HepG2 (cell line): ENCODE data around the gene SYNPO. TPM values are rescaled to one million over a fixed set of nuclear protein-coding genes. Genes with fewer than 3 reads are reported as not detected.
A peak's percentile ranks its signal among the peaks of the same experiment; 100 is the strongest.

Source experiments
- ATAC-seq: fragments of 200-7000 bp; cut with Tn5 transposase; 3 replicates; pipeline ENCODE4 v1.9.1; 2020; ENCODE audit warnings: mild to moderate bottlenecking, moderate library complexity
- BruUV-seq: library from RNA; stranded (reverse); fragments of 400-500 nt; replicated peaks from 2 replicates; lab custom pipeline; 2021; lab: Mats Ljungman, UMichigan
- CTCF ChIA-PET: fragments of 300-600 bp; formaldehyde crosslinking; extraction: SDS; loops from one replicate; lab custom pipeline; 2021; ENCODE audit warnings: low total read pairs, inconsistent platforms, low intra/inter-chr PET ratio; lab: Yijun Ruan, JAX
- POLR2A ChIA-PET: fragments of 350-600 bp; sonication (Branson Sonifier 250); formaldehyde crosslinking; loops from one replicate; lab custom pipeline; 2020; ENCODE audit warnings: antibody characterized with exemption, inconsistent platforms; lab: Yijun Ruan, JAX
- DNase-seq: peaks from one replicate; pipeline ENCODE4 v3.0.0-alpha.2; 2015; ENCODE audit warnings: low spot score
- FAIRE-seq: peaks from 3 replicates; lab custom pipeline; 2011; peaks lifted over from hg19 to GRCh38; lab: Jason Lieb, UNC
- H2AFZ ChIP-seq: one replicate; pipeline ENCODE4 v1.6.1; 2011; ENCODE audit warnings: low read length, inconsistent platforms
- H3K27ac ChIP-seq: fragments of 300-600 bp; 3 replicates; pipeline ENCODE4 v1.8.0; 2011; ENCODE audit warnings: mixed run types, mild to moderate bottlenecking, mixed read lengths, low read length, inconsistent platforms; ENCODE audit not compliant: insufficient read depth; ENCODE audit errors: extremely low read length
- H3K27me3 ChIP-seq, 2 experiments: fragments of 200-600 bp in 1 of 2; 2 replicates in 1 of 2; 3 replicates in 1 of 2; pipeline versions ENCODE4 v1.6.0 to v1.8.0; 2011; ENCODE audit warnings: low read length in 2 of 2, mild to moderate bottlenecking in 2 of 2, moderate library complexity in 2 of 2, inconsistent platforms in 1 of 2; ENCODE audit not compliant: insufficient read depth in 2 of 2, control insufficient read depth in 1 of 2
- H3K36me3 ChIP-seq, 2 experiments: fragments of 200-600 bp in 1 of 2; replicated peaks in 1 of 2; 2 replicates in 1 of 2; 3 replicates in 1 of 2; pipeline versions ENCODE4 v1.5.1 to v1.8.0; 2011; ENCODE audit warnings: low read length in 2 of 2, inconsistent platforms in 1 of 2; ENCODE audit not compliant: insufficient read depth in 2 of 2, control insufficient read depth in 1 of 2
- H3K4me1 ChIP-seq: 2 replicates; pipeline ENCODE4 v1.5.1; 2012; ENCODE audit warnings: low read length, inconsistent platforms; ENCODE audit not compliant: insufficient read depth
- H3K4me2 ChIP-seq: 2 replicates; pipeline ENCODE4 v1.6.0; 2011; ENCODE audit warnings: low read depth, low read length, inconsistent platforms
- H3K4me3 ChIP-seq, 3 experiments: fragments of 200-600 bp in 1 of 3; sonication (generic), shearing (Covaris generic) in 1 of 3; replicated peaks in 1 of 3; 2 replicates each; pipeline ENCODE4 v1.5.1; 2011 to 2016; ENCODE audit warnings: low read length in 3 of 3, inconsistent platforms in 2 of 3, low read depth in 2 of 3, mild to moderate bottlenecking in 2 of 3, control low read depth in 1 of 3, mixed read lengths in 1 of 3; ENCODE audit not compliant: insufficient read depth in 1 of 3
- H3K79me2 ChIP-seq: one replicate; pipeline ENCODE4 v1.6.1; 2011; ENCODE audit warnings: low read length, inconsistent platforms; ENCODE audit not compliant: insufficient read depth
- H3K9ac ChIP-seq: 2 replicates; pipeline ENCODE4 v1.6.0; 2011; ENCODE audit warnings: mild to moderate bottlenecking, low read depth, low read length, inconsistent platforms; ENCODE audit not compliant: insufficient read depth
- H3K9me3 ChIP-seq: 2 replicates; pipeline ENCODE4 v1.5.1; 2012; ENCODE audit warnings: mild to moderate bottlenecking, low read length
- H4K20me1 ChIP-seq: 2 replicates; pipeline ENCODE4 v1.6.0; 2011; ENCODE audit warnings: inconsistent platforms, mild to moderate bottlenecking, low read length, moderate library complexity; ENCODE audit not compliant: insufficient read depth
- AGO1 ChIP-seq: fragments of 200-400 bp; formaldehyde crosslinking; IDR thresholded peaks from 2 replicates; pipeline ENCODE4 v1.6.1; 2017; ENCODE audit warnings: mild to moderate bottlenecking, low read depth, low read length, moderate library complexity; ENCODE audit not compliant: poor library complexity, severe bottlenecking
- CREB3 ChIP-seq: sonication (generic); formaldehyde crosslinking; IDR thresholded peaks from 2 replicates; pipeline ENCODE4 v1.5.0; 2020; ENCODE audit warnings: missing genetic modification reagents
- FOXP4 ChIP-seq: sonication (generic); formaldehyde crosslinking; IDR thresholded peaks from 2 replicates; pipeline ENCODE4 v1.4.0; 2020; ENCODE audit warnings: missing genetic modification reagents
- MBNL3 ChIP-seq: fragments of 250-450 bp; sonication (Bioruptor Pico); conservative IDR thresholded peaks from 2 replicates; pipeline ENCODE4 v1.8.0; 2022; ENCODE audit warnings: mild to moderate bottlenecking, inconsistent platforms
- SKI ChIP-seq: fragments of 450-650 bp; IDR thresholded peaks from one replicate; pipeline ENCODE4 v1.6.1; 2018; ENCODE audit warnings: mild to moderate bottlenecking; ENCODE audit not compliant: partially characterized antibody
- SMARCC2 ChIP-seq: fragments of 450-650 bp; IDR thresholded peaks from 2 replicates; pipeline ENCODE4 v1.6.1; 2017; ENCODE audit warnings: antibody characterized with exemption, mild to moderate bottlenecking
- STAG1 ChIP-seq: sonication (generic); formaldehyde crosslinking; IDR thresholded peaks from 2 replicates; pipeline ENCODE4 v1.4.0; 2020; ENCODE audit warnings: missing genetic modification reagents
- ZMYM3 ChIP-seq: sonication (generic); formaldehyde crosslinking; IDR thresholded peaks from 2 replicates; pipeline ENCODE4 v1.5.1; 2020; ENCODE audit warnings: mild to moderate bottlenecking, missing genetic modification reagents
- ZNF577 ChIP-seq: sonication (generic); formaldehyde crosslinking; IDR thresholded peaks from 2 replicates; pipeline ENCODE4 v1.4.0; 2020; ENCODE audit warnings: mild to moderate bottlenecking, low read depth, missing genetic modification reagents, borderline replicate concordance
- ZNF710 ChIP-seq: sonication (generic); formaldehyde crosslinking; IDR thresholded peaks from 2 replicates; pipeline ENCODE4 v1.5.0; 2020; ENCODE audit warnings: mild to moderate bottlenecking, missing genetic modification reagents, borderline replicate concordance
- ZNF768 ChIP-seq: sonication (generic); formaldehyde crosslinking; IDR thresholded peaks from 2 replicates; pipeline ENCODE4 v1.4.0; 2020; ENCODE audit warnings: missing genetic modification reagents
- ZNF816 ChIP-seq: sonication (generic); formaldehyde crosslinking; IDR thresholded peaks from 2 replicates; pipeline ENCODE4 v1.8.0; 2022; ENCODE audit warnings: missing genetic modification reagents, mild to moderate bottlenecking, borderline replicate concordance
- WGBS: methylation state at CpG from one replicate; pipeline ENCODE4 v1.1.6; 2017; ENCODE audit warnings: low lambda C conversion rate; 5-methylcytosine and 5-hydroxymethylcytosine counted together
- in situ Hi-C: cut with HindIII; loops from 2 replicates; pipeline ENCODE4 v1.10.0; 2017; ENCODE audit warnings: low pct_unique_long_range_greater_than_20kb; ENCODE audit not compliant: extremely low pct_ligation_motif_present
- intact Hi-C: fragments of 100-400 bp; cut with micrococcal nuclease; formaldehyde crosslinking; loops from one replicate; pipeline ENCODE4 v1.10.0; 2022; ENCODE audit not compliant: unreplicated experiment
- polyA plus RNA-seq, 8 experiments: library from polyadenylated mRNA; depleted of rRNA in 3 of 8; stranded (reverse) in 7 of 8; unstranded in 1 of 8; fragments of >200 nt; fragmentation: Illumina TruSeq in 4 of 8; extraction: Trizol in 4 of 8; gene quantifications; 2 replicates each; pipeline versions ENCODE4 v1.2.1 to v1.2.3, GENCODE V29; 2011 to 2016; ENCODE audit warnings: low read depth in 4 of 8, missing spikeins in 1 of 8, mixed read lengths in 1 of 8; ENCODE audit not compliant: insufficient read depth in 1 of 8
- total RNA-seq, 5 experiments: library from RNA; depleted of rRNA; stranded (reverse); fragments of >200 nt; fragmentation: Illumina TruSeq; extraction: Trizol; gene quantifications; 2 replicates each; pipeline ENCODE4 v1.2.3, GENCODE V29; 2016; ENCODE audit warnings: low read depth in 1 of 5

SYNPO gene
- total and polyA plus RNA-seq, 2 of the 13 experiments (the other 11 are each of a cell fraction or from before 2014, with no cell fraction given): 0.09 to 0.30 TPM

GRCh38 chr5:150639751-150640150 lies 709 bp upstream of the SYNPO start:
- CTCF ChIA-PET: no interaction called here
- no peak for ATAC-seq
- no peaks in the 10 kb centered on the region for H3K36me3 ChIP-seq
- 0 out of 5 replicates have a peak, but pooled peaks cover 0 to 3% of the 10 kb centered on the region in 2 experiments for H3K27me3 ChIP-seq
- H4K20me1 ChIP-seq: no peaks in the 10 kb centered on the region
- H3K9ac ChIP-seq: no peak overlapping the region
- DNase-seq: no peak
- POLR2A ChIA-PET: interaction anchor here (1.0 to 1.2 kb wide), 2 partner anchors 61 to 97 kb away, joined by 3 read pairs; partner anchors contain the start of gene RBM22
- no peak for FAIRE-seq
- 0 out of 2 replicates have a peak overlapping the region, but pooled peaks have one; percentile 9 for H3K4me2 ChIP-seq
- H3K27ac ChIP-seq: no peak overlapping the region
- no peaks in the 10 kb centered on the region for H3K79me2 ChIP-seq
- H3K4me3 ChIP-seq: no peak overlapping the region
- BruUV-seq: no TSS peak
- 4% methylated on average over 4 of the region's 5 CpGs for WGBS
- H3K9me3 ChIP-seq: no peaks in the 10 kb centered on the region
- in situ Hi-C loops (loop anchor here (5.0 kb wide), 1 partner anchor 57 kb away; no protein-coding TSS in a partner anchor), intact Hi-C loops (loop anchor here (5.0 to 10.0 kb wide), 2 partner anchors 175 to 307 kb away; no protein-coding TSS in a partner anchor)
- H3K4me1 ChIP-seq: peaks cover 80% of the 10 kb centered on the region
- TF ChIP-seq ZNF710 (CRISPR knock-in tag) (no peak), SMARCC2 (no peak), AGO1 (no peak), ZNF768 (CRISPR knock-in tag) (peak; percentile 99), MBNL3 (CRISPR knock-in tag) (no peak), ZNF816 (CRISPR knock-in tag) (no peak), ZNF577 (CRISPR knock-in tag) (no peak), STAG1 (CRISPR knock-in tag) (no peak), FOXP4 (CRISPR knock-in tag) (no peak), SKI (no peak), CREB3 (CRISPR knock-in tag) (no peak), ZMYM3 (CRISPR knock-in tag) (peak; percentile 64)
- H2AFZ ChIP-seq: no peak overlapping the region
